GM21825 (cell line): ENCODE data around the gene ZNF385C.
"Not testable (repeated sequence)": the region's sequence is repeated elsewhere in the genome, so short reads cannot be mapped to it uniquely, and the experiment has no call there.

Source experiments
- ATAC-seq: cut with Tn5 transposase; IDR thresholded peaks from one replicate; pipeline ENCODE4 v1.9.1; 2021; ENCODE audit warnings: mild to moderate bottlenecking, moderate library complexity; ENCODE audit not compliant: unreplicated experiment

The ZNF385C gene

GRCh38 chr17:42025191-42025579 is 73.1 kb downstream of the ZNF385C start:
- no peak for ATAC-seq

DNA sequence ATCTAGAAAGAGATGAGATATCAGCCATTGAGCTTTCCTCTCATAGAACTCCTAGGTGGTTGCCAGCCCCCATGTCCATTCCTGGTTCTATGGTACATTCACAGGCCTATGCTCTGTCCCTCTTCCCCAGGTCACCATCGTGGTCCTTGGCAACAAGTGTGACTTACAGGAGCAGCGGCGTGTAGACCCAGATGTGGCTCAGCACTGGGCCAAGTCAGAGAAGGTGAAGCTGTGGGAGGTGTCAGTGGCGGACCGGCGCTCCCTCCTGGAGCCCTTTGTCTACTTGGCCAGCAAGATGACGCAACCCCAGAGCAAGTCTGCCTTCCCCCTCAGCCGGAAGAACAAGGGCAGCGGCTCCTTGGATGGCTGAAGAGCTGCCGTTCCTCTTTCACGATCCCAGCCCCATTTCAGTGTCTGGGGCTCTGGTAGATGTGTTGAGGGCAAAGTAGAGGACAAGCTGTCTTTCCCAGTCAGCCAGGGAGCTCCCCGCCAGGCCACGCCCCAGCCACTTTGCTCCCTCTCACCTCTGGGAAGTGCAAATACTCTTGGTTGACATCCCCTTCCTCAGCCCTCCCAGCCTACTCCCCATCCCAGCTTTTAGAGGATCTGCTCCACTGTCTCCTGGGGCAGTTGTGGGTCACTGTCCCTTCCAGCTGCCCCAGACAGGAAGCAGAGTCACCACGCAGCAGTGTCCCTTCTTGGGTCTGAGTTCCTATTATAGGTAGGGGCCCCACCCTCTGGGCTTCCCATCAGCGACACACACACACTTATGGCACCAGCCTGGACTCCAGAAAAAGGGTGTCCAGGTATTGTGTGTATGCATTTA is 74.5 kb downstream of the ZNF385C start:
- no peak for ATAC-seq

DNA sequence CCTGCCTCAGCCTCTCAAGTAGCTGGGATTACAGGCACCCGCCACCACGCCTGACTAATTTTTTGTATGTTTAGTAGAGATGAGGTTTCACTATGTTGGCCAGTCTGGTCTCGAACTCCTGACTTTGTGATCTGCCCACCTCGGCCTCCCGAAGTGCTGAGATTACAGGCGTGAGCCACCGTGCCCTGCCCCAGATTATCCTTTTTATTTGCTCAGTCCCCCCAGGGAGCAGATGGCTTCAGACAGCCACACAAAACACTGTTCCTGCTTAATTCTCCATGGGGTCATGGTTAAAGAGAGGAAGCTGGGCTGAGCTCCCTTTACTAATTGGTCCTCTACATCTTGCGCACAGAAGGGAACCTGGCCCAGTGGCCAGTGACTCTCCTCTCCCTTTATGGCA is 77.4 kb downstream of the ZNF385C start:
- ATAC-seq: not testable (repeated sequence)

DNA sequence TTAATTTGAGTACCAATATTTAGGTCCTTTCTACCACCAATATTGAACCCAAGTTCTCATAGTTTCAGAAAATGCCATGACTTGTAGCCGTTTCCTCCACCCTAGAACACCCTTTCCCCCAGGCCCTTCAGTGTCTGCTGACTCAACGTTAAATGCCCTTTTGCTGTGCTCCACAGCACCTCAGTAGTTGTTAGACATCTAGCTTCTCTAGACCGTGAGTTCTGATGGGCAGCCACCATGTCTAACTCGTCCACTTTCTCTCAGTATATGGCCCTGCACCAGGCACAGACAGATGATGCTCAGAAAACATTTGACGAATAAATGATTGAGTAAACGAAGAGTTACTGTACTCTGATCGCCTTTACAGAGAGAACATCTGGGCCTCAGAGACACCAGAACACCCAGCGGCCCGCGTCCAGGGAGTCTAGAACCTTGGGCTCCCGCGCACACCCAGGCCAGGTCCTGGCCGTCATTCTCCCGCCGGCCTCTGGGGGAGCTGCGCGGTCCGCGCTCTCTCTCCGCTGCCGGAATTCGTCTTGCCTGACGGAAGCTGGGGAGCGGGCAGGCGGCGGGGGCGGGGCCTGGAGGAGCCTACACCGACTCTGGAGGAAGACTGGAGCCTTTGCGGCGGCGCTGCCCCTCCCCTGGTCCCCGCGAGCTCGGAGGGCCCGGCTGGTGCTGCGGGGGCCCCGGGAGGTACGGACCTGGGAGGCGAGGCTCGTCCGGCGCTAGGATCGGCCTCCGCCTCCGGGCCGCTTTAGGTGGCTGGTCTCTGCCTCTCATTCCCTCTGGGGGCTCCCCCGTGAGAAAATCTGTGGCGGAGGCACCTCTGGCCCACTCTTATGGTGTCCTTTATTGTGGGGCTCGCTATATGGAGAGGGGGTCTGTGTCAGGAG is 78.5 kb downstream of the ZNF385C start, which contains the start of gene NKIRAS2:
TSS of gene NKIRAS2 (plus strand) at position 582 of the 896 bp plus-strand sequence. CDS start 1,488 bp downstream, outside the sequence.
- peak; percentile 58 for ATAC-seq

DNA sequence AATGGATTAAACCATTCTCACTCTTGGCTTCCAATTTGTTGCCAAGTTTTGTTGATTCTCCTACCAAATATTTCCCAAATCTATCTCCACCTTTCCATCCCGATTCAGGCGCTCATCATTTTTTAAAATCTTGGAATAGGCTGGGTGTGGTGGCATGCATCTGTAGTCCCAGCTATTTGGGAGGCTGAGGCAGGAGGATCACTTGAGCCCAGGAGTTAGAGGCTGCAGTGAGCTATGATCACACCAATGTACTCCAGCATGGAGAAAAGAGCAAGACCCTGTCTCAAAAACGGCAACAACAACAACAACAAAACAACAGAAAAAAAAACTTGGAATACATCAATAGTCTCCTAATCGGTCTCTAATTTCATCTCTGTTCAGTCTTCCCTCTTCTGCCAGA is 79.3 kb downstream of the ZNF385C start:
- ATAC-seq: no peak

DNA sequence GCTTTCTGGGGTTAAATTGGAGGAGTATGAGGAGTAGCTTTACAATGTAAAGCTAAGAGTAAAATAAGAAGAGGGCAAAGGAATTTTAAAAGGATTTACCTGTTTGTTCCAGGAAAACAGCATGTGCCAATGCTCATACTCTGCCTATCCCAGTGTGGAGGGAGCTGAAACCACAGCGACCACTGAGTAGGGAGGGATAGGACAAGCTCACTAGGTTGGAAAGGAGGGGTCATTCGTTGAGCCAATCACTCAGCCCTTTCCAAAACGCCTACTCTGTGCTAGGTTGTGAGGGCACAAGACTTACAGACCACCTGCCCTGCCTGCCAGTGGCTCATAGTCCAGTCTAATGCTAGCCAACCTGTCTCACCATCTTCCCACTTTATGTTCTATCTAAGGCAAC is 79.9 kb downstream of the ZNF385C start:
- ATAC-seq: no peak

DNA sequence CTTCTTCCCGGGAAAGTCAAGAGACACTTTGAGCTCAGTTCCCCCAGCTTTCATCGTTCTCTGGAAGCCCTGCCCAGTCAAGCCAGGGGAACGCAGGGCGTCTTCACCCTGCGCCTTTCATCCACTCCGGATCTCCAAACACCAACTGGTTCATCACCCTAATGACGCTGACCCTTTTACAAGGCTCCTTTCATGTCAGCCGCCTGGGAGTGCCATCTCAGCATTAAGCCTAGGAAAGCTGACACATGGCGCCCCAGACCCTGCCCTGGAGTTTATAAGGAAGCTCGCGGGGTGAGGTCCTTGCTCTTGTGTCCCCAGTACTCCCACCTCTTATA is 80.4 kb downstream of the ZNF385C start:
- no peak for ATAC-seq

GRCh38 chr17:42016941-42017865 is 81.1 kb downstream of the ZNF385C start, which contains the start of gene DNAJC7:
TSS of gene DNAJC7 (minus strand) at chr17:42017439. CDS start at chr17:42017416, 23 bp downstream.
- peak; percentile 72 for ATAC-seq

DNA sequence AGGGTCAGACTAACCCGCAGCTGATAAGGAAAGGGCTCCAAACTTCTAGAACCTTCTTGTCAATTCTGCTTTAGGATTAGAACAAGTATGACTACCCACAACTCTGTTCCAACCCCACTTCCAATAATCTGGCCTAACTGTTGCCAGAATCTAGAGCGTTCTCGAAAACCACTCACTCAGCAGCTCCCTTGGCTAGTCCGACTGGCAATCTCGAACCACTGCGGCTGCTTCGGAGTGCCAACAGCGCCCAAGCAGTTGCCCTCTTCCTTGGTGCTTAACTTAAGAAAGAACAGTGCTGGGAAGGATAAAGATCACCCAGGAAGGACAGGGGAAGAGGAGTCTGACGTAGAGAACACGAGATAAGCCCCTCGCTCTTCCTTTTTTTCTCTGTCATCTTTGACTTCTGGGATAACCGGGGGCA is 81.9 kb downstream of the ZNF385C start:
- ATAC-seq: no peak

GRCh38 chr17:42013740-42014139 is 84.5 kb downstream of the ZNF385C start:
- ATAC-seq: not testable (repeated sequence)

DNA sequence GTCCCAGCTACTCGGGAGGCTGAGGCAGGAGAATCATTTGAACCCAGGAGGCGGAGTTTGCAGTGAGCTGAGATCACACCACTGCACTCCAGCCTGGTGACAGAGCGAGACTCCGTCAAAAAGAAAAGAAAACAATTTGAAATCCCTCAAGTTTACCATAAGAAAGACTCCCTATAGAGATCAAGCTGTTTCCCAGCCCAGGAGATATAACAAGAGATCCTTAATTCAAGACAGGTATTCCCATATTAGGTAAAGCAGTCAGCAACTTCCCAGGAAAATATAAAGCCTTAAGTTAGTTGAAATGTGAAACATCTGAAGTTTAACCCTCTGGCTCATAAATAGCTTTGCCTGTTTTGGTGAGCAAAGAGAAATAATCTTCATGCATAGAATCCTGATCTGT is 85.9 kb downstream of the ZNF385C start:
- not testable (repeated sequence) for ATAC-seq

- ATAC-seq: no peak
Observed at GRCh38 chr17:42010898-42011516, 87.3 kb downstream of the ZNF385C start.

- ATAC-seq: not testable (repeated sequence)
Observed at GRCh38 chr17:42010266-42010680, 88.0 kb downstream of the ZNF385C start.

DNA sequence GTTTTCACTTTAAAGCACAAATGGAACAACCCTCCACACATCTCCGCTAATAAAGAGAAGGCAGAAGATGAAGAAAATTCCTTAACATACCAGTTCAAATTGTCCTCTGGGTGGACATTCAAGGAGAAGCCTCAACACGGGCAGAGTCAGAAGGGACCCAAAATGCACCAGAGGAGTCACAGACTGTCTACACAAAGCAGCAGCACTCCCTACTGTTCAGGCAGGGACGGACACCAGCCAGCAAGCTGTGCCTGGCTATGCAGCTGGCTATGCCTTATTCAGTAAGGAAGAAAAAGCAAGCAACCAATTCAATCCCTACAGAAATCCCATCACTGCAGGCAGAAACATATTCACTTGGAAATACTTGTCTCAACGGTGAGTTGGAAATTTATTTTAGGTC is 89.1 kb downstream of the ZNF385C start:
- no peak for ATAC-seq

- ATAC-seq: no peak
Observed at GRCh38 chr17:42005166-42005565, 93.1 kb downstream of the ZNF385C start.

DNA sequence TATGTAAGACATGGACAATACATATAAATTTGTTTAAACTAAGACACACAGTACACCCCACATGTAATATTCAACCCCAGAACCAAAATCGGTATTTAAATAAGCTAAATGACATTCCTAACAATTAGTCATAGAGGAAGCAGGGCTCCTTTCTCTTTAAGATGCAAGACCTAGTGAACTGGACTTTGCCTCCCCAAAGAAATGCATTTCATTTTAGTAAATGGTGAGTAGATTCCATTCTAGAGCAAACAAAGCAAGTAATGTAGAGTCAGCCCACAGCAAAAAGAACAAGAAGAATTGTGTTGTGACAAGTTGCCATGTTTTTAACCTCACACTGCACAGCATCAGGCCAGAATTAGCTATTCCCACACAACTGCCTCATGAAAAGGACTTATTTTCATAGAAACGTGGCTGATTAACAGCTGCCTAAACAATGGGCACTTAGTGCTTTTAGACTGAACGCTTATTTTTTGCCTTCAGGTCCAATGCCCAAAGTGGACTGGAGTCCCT is 95.4 kb downstream of the ZNF385C start:
- ATAC-seq: no peak

GRCh38 chr17:42002175-42002791 is 96.0 kb downstream of the ZNF385C start:
- ATAC-seq: no peak

- ATAC-seq: no peak
Observed at GRCh38 chr17:42001729-42002128, 96.5 kb downstream of the ZNF385C start.

GRCh38 chr17:42000413-42001133 is 97.7 kb downstream of the ZNF385C start:
- ATAC-seq: no peak
